GM13977 (cell line): Measurements from ENCODE around the gene GOLGA2.
"Not testable (repeated sequence)": the region's sequence is repeated elsewhere in the genome, so short reads cannot be mapped to it uniquely, and the experiment has no call there.

Experiments
- DNase-seq: peaks from one replicate; pipeline ENCODE4 v3.0.0; 2012; ENCODE audit warnings: low spot score
- CTCF ChIP-seq: IDR thresholded peaks from 2 replicates; pipeline ENCODE4 v1.5.1; 2012; ENCODE audit warnings: mild to moderate bottlenecking, control low read depth; ENCODE audit not compliant: insufficient read depth; ENCODE audit errors: extremely low read depth, missing control alignments
- in situ Hi-C: fragments of 300-500 bp; cut with MboI; formaldehyde crosslinking; loops from one replicate; pipeline ENCODE4 v1.12.0; 2022; ENCODE audit warnings: low sequenced_read_pairs, low pct_unique_long_range_greater_than_20kb, mixed read lengths, inconsistent platforms; ENCODE audit not compliant: unreplicated experiment

GOLGA2 gene

GRCh38 chr9:128231638-128232527 lies 43.9 kb downstream of the GOLGA2 start:
- TF ChIP-seq CTCF = no peak
- in situ Hi-C loops = no loop called here
- DNase-seq = no peak

DNA sequence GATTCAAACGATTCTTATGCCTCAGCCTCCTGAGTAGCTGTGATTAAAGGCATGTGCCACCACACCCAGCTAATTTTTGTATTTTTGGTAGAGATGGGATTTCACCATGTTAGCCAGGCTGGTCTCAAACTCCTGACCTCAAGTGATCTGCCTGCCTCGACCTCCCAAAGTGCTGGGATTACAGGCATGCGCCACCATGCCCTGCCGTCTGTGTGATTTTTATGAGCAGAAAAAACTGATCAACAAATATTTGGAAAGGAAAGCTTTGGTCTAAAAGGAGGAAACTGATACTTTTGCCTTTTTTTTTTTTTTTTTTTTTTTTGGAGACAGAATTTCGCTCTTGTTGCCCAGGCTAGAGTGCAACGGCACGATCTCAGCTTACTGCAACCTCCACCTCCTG lies 44.9 kb downstream of the GOLGA2 start:
- DNase-seq, in situ Hi-C loops: not testable (repeated sequence)

DNA sequence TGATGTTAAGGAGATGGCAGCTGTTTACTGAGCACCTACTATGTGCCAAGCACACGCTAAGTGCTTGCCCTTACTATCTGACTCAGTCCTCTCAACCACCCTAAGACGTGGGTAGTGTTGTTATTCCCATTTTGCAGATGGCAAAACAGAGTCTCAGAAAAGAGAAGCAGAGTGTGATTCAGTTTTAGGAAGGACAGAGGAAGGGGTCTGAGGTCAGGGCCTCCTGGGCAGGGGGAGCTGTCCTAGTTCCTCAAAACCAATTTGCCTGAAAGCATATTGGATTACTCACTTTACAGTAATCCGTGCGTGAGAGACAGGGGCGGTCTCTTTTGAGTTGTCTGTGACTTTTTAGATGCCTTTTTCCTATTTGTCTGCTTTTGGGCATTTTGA lies 49.4 kb downstream of the GOLGA2 start:
- in situ Hi-C loops = no loop called here
- no peak for TF ChIP-seq CTCF
- no peak for DNase-seq

DNA sequence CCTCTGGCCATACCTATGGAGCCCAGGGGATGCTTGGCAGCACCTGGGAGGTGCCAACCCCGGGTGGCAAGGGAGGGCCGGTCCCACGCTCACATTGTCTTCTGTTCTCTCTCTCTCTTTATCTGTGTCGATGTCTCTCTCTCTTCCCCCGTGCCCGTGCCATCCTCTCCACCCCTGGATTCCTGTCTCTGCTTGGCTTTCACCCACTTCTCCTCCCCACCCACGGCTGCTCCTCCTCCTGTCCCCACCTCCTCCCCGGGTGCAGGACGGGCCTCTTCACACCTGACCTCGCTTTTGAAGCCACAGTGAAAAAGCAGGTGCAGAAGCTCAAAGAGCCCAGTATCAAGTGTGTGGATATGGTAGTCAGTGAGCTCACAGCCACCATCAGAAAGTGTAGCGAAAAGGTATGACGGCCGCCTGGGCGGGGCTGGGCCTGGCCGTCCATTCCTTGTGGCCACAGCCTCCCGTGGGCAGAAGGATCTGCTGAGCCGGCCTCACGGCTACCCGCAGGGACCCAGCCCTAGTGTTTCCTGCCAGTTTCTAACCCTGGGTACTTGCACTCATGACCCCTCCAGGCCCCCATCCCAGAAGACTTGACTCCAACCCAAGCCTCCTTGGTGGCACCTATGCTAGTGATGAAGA lies 49.9 kb downstream of the GOLGA2 start:
- in situ Hi-C loops = no loop called here
- no peak for DNase-seq
- TF ChIP-seq CTCF = no peak

DNA sequence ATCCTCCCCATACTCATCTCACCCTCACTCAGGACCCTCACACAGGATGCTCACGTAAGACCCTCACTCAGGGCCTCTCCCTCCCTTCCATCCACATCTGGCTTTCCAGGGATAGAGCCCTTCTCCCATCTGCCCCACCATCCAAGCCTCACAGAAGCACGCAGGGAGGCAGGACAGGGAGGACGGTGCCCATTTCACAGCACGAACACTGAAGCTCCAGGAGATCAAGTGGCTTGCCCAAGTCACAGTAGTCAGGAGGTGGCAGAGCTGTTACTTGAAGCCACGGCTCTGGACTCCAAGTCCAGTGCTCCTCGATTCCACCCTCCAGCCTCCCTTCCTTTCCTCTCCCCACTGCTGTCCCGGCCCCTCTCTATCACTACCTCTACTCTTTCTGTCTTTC lies 50.9 kb downstream of the GOLGA2 start:
- TF ChIP-seq CTCF = no peak
- in situ Hi-C loops = no loop called here
- no peak for DNase-seq

DNA sequence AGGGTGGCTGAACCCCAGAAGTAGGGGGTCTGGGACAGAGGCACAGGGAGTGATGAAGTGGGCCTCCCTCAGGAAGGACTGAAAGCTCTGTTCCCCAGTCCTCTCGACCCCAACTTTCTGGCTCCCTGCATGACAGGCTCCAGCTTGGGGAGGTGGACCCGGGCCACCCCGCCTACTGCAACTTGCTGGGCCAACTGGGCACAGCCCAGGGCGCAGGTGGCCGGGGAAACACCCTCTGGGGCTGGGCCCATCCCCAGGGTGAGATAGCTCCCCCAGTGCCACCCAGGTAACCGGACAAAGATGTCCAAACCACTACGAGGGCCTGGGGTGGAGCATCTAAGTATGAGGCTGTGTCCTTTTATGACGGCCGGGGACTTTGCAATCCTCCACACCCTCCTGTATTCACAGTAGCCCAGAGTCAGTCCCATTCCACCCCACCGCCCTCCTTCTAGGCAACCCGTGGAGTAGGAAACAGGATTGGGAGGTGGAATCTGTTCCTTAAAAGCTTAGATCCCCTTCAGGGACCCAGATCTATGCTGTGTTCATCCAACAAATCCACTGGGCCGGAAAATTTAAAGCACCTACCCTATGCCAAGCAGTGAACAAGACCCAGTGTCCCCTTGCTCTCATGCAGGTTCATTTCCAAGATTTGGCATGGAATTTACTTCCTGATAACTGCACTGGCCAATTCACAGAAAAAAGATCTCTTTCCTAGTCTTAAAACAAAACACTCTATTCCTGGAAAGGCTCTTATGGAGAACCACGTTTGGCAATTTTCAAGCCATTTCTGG lies 52.7 kb downstream of the GOLGA2 start:
- no peak for TF ChIP-seq CTCF

More for the DNA sequence above, 52.7 kb downstream of the GOLGA2 start:
- in situ Hi-C loops = no loop called here
- DNase-seq = no peak
